Mesenteric fat pad (tissue), 1 donor: Measurements from ENCODE around the gene PSAP. TPM values are rescaled to one million over a fixed set of nuclear protein-coding genes. Genes with fewer than 3 reads are reported as not detected.

ENCODE experiments used
- DNase-seq: peaks from one replicate; pipeline ENCODE4 v3.0.0-alpha.2; 2020; ENCODE audit warnings: low spot score
- total RNA-seq: library from RNA; stranded (reverse); fragmentation: NEBNext Ultra II Directional; extraction: Animal tissue kit (Norgen Biotek cat#: 25700); gene quantifications from one replicate; pipeline ENCODE4 v1.2.1, GENCODE V29; 2021
- donor health status: DM: yes; HTN: yes; CAD: no.

The PSAP gene
- total RNA-seq, 1 donor from 2014 or later = 1,414 TPM

- DNase-seq = no peak
Observed at GRCh38 chr10:71789871-71790270, 61.2 kb downstream of the PSAP start.

- no peak for DNase-seq
Observed at GRCh38 chr10:71788954-71789353, 62.1 kb downstream of the PSAP start.

DNA sequence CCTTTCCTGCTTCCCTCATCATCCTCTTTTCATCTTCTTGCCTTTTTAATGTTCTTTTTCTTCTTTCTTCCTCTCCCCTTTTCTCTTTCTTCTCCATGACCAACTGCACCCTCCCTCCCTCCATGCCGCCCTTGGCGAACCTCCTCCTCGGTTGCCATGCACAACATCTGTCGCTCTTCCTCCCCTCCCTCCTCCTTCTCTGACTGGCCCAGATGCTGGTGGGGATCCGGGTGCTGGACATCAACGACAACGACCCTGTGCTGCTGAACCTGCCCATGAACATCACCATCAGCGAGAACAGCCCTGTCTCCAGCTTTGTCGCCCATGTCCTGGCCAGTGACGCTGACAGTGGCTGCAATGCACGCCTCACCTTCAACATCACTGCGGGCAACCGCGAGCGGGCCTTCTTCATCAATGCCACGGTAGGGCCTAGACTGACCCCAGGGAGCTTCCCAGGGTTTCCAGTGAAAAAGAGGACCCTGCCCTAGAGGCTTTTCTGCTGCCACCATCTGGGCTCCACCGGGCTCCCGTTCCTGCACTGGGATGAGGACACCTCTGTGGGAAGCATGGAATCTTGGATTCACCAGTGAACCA is 66.3 kb downstream of the PSAP start:
- no peak for DNase-seq

GRCh38 chr10:71783917-71784678 is 67.0 kb downstream of the PSAP start:
- no peak for DNase-seq

- no peak for DNase-seq
Observed at GRCh38 chr10:71782917-71783490, 68.0 kb downstream of the PSAP start.

DNA sequence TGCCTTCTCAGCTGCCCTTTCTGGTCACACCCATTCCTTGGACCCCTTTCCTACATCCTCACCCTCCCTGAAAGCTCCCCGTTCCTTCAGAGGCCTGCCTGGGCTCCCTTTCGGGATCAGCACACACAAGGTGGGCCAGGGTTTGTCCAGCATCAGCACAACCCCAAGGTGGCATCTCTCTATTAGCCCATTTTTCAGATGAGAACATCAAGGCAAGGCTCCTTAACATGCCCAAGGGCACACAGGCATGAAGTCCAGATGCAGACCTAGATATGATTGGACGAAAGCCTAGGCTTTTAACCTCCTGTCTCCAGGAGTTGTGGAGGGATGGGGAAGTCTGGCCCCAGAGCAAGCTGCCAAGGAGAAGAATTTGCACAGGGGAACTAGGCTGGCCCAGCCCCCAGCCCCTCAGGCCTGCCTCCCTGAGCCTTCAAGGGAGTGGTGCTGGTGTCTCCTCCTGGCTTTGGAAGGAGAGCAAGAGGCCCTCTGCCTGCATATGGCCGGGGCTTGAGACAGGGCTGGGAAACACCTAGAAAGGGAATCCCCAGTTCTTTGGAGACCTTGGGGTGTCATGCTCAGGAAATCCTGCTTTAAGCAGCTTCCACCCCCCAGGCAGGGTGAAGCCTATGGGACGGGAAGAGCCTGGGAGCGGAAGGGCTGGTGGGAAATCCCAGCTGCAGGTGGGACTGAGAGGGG is 68.7 kb downstream of the PSAP start:
- no peak for DNase-seq

DNA sequence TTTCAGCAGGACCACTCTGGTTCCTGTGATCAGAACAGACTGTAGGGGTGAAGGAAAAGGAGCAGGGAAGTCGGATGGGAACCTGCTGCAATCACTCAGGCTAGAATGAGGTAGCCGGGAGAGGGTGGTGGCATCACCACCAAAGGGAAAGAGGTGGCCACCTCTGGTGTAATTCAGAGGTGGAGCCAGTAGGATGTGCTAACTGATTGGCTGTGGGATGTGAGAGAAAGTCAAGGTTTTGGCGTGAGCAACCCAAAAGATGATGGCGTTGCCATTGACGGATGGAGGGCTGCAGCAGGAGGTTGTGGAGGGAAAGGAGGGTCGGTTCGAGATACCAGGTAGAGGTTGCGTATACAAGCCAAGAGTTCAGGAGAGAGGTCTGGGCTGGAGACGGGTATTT is 70.3 kb downstream of the PSAP start:
- no peak for DNase-seq

GRCh38 chr10:71780156-71780555 is 70.9 kb downstream of the PSAP start:
- no peak for DNase-seq

DNA sequence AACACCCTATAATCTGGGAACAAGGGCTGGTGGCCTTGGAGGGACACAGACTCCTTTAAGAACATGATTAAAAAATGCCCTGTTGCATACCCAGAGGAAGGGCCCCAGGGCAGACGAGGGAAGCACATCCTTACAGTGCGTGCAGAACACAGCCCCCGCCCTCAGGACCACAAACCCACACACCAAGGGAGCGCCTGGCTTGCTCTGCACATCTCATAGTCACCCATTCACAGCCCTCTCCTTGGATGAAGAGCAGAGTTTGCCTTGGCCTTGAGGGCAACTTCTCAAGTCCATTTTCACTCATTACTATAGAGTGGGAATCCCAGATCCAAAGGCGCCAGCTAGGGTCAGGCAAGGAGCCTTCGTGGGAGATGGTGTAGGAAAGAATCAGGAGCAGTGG is 71.4 kb downstream of the PSAP start:
- no peak for DNase-seq

GRCh38 chr10:71778071-71778825 is 72.8 kb downstream of the PSAP start:
- DNase-seq = no peak

DNA sequence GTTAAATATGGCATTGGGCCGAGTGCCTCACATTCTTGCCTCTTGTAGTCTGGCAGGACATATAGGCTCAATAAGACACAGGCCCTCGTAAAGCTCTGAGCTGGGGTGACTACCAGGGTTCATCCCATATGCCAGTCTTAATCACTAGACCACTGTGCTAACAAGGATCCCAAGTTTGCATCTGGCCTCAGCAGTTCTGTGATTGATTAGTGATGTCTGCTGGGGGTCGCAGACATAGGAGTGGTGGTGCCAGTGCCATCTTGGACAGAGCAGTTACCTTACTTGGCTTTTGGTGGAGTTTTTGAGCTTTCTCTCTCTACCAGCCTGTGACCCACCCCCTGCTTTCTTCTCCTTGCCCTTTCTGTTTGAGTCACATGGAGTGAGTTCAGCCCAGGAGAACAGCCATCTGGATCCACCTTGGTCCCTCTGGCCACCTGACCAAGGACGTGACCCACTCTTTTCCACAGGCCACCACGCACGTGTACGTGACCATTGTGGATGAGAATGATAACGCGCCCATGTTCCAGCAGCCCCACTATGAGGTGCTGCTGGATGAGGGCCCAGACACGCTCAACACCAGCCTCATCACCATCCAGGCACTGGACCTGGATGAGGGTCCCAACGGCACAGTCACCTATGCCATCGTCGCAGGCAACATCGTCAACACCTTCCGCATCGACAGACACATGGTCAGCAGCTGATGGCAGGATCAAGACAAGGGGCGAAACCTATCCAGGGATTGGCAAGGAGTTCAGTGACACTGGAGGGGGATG is 73.7 kb downstream of the PSAP start:
- no peak for DNase-seq

DNA sequence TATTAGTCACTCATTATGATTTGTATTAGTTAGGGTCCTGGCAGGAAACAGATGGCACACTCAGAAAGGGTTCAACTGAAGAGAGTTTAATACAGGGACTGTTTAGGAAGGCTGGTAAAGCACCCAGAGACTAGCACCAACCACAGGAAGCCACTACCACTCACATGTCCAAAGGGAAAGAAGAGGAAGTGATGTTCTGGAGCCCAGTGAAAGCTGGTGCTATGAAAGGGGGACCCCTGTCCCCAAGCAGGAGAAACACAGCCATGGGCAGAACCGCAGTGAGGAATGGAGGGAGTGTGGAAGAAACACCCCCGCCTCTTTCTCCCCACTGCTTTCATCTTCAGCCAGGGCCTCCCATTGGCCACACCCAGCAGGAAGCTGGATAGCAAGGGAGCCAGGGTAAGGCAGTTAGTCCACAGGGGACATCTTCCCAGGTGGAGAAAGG is 74.5 kb downstream of the PSAP start:
- DNase-seq = no peak

GRCh38 chr10:71774916-71775702 is 75.9 kb downstream of the PSAP start:
- DNase-seq = no peak

DNA sequence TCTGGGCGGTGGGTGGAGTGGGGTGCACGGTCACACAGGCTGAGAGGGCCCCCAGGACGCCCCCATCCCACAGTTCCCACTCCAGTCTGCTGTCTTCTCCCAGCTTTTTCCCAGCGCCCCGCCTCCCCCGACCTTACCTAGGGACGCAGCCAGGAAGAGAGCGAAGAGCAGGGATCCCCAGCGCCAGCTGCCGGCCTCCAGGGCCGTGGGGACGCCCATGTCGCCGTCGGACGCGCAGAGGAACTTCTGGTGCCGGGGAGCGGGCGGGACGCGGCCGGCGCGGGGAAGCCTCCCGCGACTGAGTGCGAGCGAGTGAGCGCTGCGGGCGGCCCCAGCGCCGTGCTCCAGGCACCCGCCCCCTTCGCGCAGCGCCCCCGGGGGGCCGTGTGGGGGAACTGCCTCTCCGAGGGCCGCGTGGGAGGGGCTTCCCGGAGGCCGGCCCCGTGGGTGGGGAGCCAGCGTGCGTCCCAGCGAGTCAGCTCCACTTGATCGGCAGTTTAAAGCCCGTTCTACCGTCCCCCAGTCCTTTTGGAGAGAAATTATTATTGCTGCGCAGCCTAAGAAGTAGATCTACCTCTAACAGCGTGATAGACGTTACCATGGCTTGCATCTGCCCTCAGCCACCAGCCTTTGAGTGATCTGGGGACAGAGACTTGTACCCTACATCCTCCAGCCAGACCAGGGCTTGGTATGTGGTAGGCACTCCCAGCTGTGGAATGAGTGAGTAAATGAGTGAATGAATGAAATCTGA is 77.7 kb downstream of the PSAP start, which contains the start of gene VSIR:
VSIR (minus strand) TSS at position 300 of the 751 bp plus-strand sequence; CDS start at position 219, 81 bp downstream.
- DNase-seq = peak; percentile 98

DNA sequence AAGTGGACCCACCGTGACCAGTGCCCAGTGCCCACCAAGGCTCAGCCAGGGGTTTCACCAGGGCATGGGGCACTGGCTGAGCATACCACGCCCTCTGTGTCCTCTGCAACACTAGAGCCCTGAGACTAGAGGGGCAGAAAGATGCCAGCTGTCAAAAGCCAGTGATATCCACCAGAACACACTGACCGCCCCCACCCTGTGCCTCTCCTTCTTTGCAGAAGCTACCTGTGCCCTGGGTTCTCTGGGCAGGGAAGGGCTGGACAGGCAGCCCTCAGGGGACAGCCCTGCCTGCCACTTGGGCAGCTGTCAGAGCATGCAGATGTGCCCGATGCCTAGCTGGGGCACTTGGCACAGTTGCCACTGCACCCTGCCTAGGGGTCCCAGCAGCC is 78.2 kb downstream of the PSAP start:
- no peak for DNase-seq

- DNase-seq = no peak
Observed at GRCh38 chr10:71771821-71772617, 79.0 kb downstream of the PSAP start.

GRCh38 chr10:71771204-71771603 is 79.8 kb downstream of the PSAP start:
- DNase-seq = no peak

DNA sequence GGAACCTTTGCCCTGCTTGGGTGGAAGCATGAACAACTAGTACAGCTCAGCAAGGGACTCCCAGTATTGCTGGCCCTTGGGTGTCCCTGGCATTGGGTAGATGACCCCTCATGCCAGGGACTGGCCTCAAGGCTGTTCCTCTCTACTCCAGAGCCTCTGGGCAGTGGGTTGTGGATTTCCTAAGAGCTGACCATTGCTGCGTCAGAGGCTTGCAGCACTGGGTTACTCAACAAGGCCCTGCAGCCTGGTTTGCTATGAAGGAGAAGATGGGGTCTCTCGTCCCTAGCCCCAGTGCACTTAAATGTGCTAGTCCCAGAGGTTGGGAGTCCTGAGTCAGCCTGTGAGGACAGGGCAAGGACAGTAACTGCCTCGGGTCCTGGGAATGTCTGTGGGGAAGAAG is 80.3 kb downstream of the PSAP start:
- no peak for DNase-seq
